Measurements from ENCODE around the gene PPP2R5E. TPM values are rescaled to one million over a fixed set of nuclear protein-coding genes. Genes with fewer than 3 reads are reported as not detected.

PPP2R5E gene
- total and polyA plus RNA-seq, 9 of the 15 experiments (the other 6 are each of a cell fraction or from before 2014, with no cell fraction given) = 4.2 to 30.3 (median 11.0) TPM

- Histone ChIP-seq H3K4me1 (replicated peaks in 1 of 2; ENCODE audit: control insufficient read depth in 2 of 2, insufficient read depth in 2 of 2, low read length in 2 of 2) (peaks cover 0 to 14% of the 10 kb centered on the region in 2 experiments; a peak in 3 of 5 replicates), H3K9me3 (replicated peaks; ENCODE audit: control insufficient read depth, insufficient read depth, low read depth, low read length) (no peaks in the 10 kb centered on the region), H2AFZ (ENCODE audit: low read depth, low read length) (no peak overlapping the region), H3K4me2 (ENCODE audit: insufficient read depth, low read length) (no peak overlapping the region), H3K79me2 (ENCODE audit: control insufficient read depth, insufficient read depth, low read length) (peaks cover 51% of the 10 kb centered on the region), H3K9me1 (ENCODE audit: control insufficient read depth, insufficient read depth, low read length) (no peaks in the 10 kb centered on the region), H4K20me1 (replicated peaks; ENCODE audit: control insufficient read depth, insufficient read depth, low read length) (no peaks in the 10 kb centered on the region), H3K9ac (ENCODE audit: insufficient read depth in 1 of 2, low read depth in 2 of 2, low read length in 2 of 2) (no peak overlapping the region), H3K36me3 (ENCODE audit: control insufficient read depth, insufficient read depth, low read length) (no peaks in the 10 kb centered on the region), H3K4me3 (no peak overlapping the region), H3K27ac (ENCODE audit: extremely low read depth, low read depth, low read length) (no peak overlapping the region), H3K27me3 (ENCODE audit: control insufficient read depth in 2 of 2, insufficient read depth in 2 of 2, low read length in 2 of 2) (no peaks in the 10 kb centered on the region)
- ChIA-PET POLR2A (no interaction called here), CTCF (ENCODE audit: low intra/inter-chr PET ratio) (no interaction called here)
- intact Hi-C loops (cut with micrococcal nuclease) (no loop called here), in situ Hi-C loops (cut with MboI) (no loop called here)
- ATAC-seq (no peak), FAIRE-seq (no peak), DNase-seq (ENCODE audit: extremely low read depth in 1 of 4, low spot score in 3 of 4) (no peak)
- no TSS peak for BruUV-seq (replicated peaks)
- TF ChIP-seq POLR2AphosphoS2 (IDR thresholded peaks at IDR 0.05; ENCODE audit: low read length) = no peak
- 95% methylated on average over 7 of the region's 8 CpGs for WGBS (ENCODE audit: insufficient coverage, low coverage, missing lambda C conversion rate)
Observed at GRCh38 chr14:63465347-63465746, 77.8 kb downstream of the PPP2R5E start.

- H3K9me3 ChIP-seq (replicated peaks; ENCODE audit: control insufficient read depth, insufficient read depth, low read depth, low read length) = no peaks in the 10 kb centered on the region
- H3K9me1 ChIP-seq (ENCODE audit: control insufficient read depth, insufficient read depth, low read length) = no peaks in the 10 kb centered on the region
- no peak for FAIRE-seq
- no peak for DNase-seq (ENCODE audit: extremely low read depth in 1 of 4, low spot score in 3 of 4)
- in situ Hi-C loops (cut with MboI) (no loop called here), intact Hi-C loops (cut with micrococcal nuclease) (no loop called here)
- no peak overlapping the region for H3K27ac ChIP-seq (ENCODE audit: extremely low read depth, low read depth, low read length)
- peaks cover 0 to 12% of the 10 kb centered on the region in 2 experiments; a peak in 2 of 5 replicates for H3K4me1 ChIP-seq (replicated peaks in 1 of 2; ENCODE audit: control insufficient read depth in 2 of 2, insufficient read depth in 2 of 2, low read length in 2 of 2)
- POLR2A ChIA-PET = interaction anchor here (0.6 kb wide), 1 partner anchor 72 kb away, joined by 3 read pairs; no protein-coding TSS in a partner anchor
- no peaks in the 10 kb centered on the region for H3K36me3 ChIP-seq (ENCODE audit: control insufficient read depth, insufficient read depth, low read length)
- no peak overlapping the region for H3K4me3 ChIP-seq
- peak; percentile 66 for ATAC-seq
- no peaks in the 10 kb centered on the region for H4K20me1 ChIP-seq (replicated peaks; ENCODE audit: control insufficient read depth, insufficient read depth, low read length)
- peak overlapping the region; percentile 37; the same call in 1 of the 2 replicates for H3K4me2 ChIP-seq (ENCODE audit: insufficient read depth, low read length)
- H3K27me3 ChIP-seq (ENCODE audit: control insufficient read depth in 2 of 2, insufficient read depth in 2 of 2, low read length in 2 of 2) = no peaks in the 10 kb centered on the region
- H2AFZ ChIP-seq (ENCODE audit: low read depth, low read length) = no peak overlapping the region
- no TSS peak for BruUV-seq (replicated peaks)
- peaks cover 52% of the 10 kb centered on the region for H3K79me2 ChIP-seq (ENCODE audit: control insufficient read depth, insufficient read depth, low read length)
- CTCF ChIA-PET (ENCODE audit: low intra/inter-chr PET ratio) = no interaction called here
- WGBS (ENCODE audit: insufficient coverage, low coverage, missing lambda C conversion rate) = 32% methylated on average over 4 of the region's 4 CpGs
- H3K9ac ChIP-seq (ENCODE audit: insufficient read depth in 1 of 2, low read depth in 2 of 2, low read length in 2 of 2) = no peak overlapping the region
- no peak for TF ChIP-seq TSC22D4 (tag; IDR thresholded peaks at IDR 0.05)
- 0 out of 2 replicates have a peak, but pooled peaks have one; percentile 23 for TF ChIP-seq C11orf30 (IDR thresholded peaks at IDR 0.05; ENCODE audit: low read depth)
- TF ChIP-seq BHLHE40 (IDR thresholded peaks at IDR 0.05; ENCODE audit: low read length) = no peak
- TF ChIP-seq ARID1B (IDR thresholded peaks at IDR 0.05) = 0 out of 2 replicates have a peak, but pooled peaks have one; percentile 25
- TF ChIP-seq MEIS2 (IDR thresholded peaks at IDR 0.05; ENCODE audit: partially characterized antibody) = peak; percentile 82
- TF ChIP-seq JUND (IDR thresholded peaks at IDR 0.05; ENCODE audit: borderline replicate concordance, low read depth, low read length) = peak; percentile 33; the same call in 1 of the 2 replicates
- TF ChIP-seq JUND (tag; IDR thresholded peaks at IDR 0.05; ENCODE audit: borderline replicate concordance, low read depth, low read length) = peak; percentile 39; the same call in 2 of the 3 replicates
- no peak for TF ChIP-seq TAF15 (IDR thresholded peaks at IDR 0.05; ENCODE audit: low read depth, low read length)
- no peak for TF ChIP-seq ZNF280A (IDR thresholded peaks at IDR 0.05; ENCODE audit: low read depth, partially characterized antibody)
- 0 out of 2 replicates have a peak, but pooled peaks have one; percentile 4 for TF ChIP-seq NFE2 (IDR thresholded peaks at IDR 0.05; ENCODE audit: low read depth)
- peak; percentile 21 for TF ChIP-seq MAFG (tag; conservative IDR thresholded peaks at IDR 0.05)
- no peak for TF ChIP-seq SMAD3 (CRISPR knock-in tag; conservative IDR thresholded peaks at IDR 0.05)
- TF ChIP-seq NFIC (IDR thresholded peaks at IDR 0.05) = no peak
- no peak for TF ChIP-seq RBM39 (optimal IDR thresholded peaks at IDR 0.05; ENCODE audit: low read depth, low read length)
- TF ChIP-seq DPF2 (IDR thresholded peaks at IDR 0.05) = peak; percentile 53; the same call in 1 of the 2 replicates
- TF ChIP-seq CBFA2T3 (IDR thresholded peaks at IDR 0.05) = peak; percentile 39
Observed at GRCh38 chr14:63460680-63461369, 82.4 kb downstream of the PPP2R5E start.
